CD4-positive, alpha-beta T cell treated with Interleukin-17A for 1 hour (primary cell): ENCODE measurements around the gene KCTD3.

Source experiments
- DNase-seq: peaks from one replicate; pipeline ENCODE4 v3.0.0-alpha.2; 2020

KCTD3 gene

DNA sequence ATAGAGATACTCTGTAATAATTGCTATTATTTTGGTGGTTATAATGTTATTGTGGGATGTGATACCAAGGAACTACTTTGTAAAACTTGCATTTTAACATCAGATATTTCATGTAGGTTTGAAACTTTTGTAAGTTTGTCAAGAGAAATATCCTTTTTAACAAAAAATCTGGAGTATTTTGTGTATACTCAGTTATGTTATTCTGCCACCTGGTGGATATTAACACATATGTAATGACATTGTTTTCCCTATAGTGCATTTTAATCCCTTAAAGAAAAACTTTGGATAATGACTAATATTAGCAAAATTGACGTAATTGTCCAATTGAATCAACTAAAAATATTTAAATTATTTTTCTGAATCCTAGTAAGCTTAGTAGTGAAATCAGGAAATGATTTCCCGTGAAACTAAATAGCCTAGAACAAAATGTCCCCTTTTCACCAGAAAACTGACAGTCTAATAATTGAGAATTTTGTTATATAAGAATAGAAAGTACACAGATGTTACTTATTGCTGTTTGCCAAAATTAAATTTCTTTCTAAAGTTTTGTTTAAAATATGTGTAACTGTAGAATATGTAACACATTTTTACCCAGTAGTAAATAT, 39.6 kb downstream of the KCTD3 start:
- DNase-seq, result no peak

DNA sequence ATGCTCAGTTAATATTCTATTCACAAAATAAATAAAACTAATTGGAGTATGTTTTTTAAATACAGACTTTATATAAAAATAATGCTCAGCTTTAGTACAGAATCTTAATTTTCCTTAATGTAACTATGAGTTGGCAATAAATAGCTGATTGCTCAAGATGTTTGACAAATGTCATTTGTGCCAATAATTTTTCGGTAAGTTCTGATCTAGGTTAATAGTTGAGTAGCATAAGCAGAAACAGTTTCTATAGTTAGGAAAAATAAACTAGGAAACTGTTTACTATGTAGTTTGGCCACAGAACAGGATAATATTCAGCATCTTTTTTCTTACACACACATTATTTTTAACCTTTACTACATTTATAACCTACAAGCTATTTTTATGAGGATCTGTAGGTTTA, 40.3 kb downstream of the KCTD3 start:
- DNase-seq, result no peak

DNA sequence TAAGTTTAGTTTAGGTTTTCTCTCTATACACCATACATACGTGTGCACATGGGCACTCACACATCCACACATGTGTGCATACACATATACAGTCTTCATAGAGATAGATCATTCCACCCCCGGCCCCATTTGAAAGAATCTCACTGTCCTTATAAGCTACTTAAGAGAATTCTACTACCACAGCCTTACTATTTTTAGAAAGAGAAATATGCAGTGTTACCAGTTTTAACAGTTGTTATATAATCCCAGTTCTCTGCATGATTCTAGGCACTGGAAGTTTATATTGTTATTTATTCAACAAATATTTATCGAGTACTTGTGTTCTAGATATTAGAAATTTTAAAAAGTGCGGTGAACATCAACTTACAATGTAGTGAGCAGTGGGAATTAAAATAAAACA, 41.5 kb downstream of the KCTD3 start:
- no peak for DNase-seq

DNA sequence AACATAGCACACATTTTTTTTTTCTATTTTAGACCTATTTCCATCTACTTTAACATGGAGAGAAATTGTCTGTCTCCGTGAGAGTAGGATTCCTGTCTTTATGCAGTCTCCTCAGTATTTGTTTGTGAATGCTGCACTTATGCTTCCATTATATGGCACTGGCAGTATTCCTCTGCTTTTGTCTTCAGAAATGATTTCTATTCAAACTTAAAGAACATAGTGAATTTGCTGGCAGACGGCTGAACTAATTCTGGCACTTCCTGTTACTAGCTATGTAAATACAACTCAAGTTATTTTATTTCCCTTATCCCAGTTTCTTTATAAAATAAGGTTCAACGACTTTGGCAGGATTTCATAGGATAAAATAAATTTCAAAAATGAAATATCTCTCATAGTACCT, 45.3 kb downstream of the KCTD3 start:
- DNase-seq, result no peak

DNA sequence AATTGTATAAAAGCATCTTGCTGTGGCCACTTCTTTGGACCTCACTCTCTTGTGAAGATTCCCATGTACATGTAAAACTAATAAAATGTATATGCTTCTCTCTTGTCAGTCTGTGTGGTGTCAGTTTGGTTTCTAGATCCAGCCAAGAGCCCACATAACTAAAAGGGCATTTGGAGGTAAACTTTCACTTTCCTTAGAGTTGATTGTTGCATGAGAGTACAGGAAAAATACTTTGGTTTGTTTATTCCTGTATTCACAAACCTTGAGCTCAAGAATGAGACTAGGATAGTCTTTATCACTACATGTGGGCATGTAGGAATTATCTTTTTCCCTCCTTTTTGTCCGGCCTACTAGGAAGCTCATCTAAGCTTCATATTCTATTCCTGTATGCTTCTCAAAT, 50.9 kb downstream of the KCTD3 start:
- no peak for DNase-seq

DNA sequence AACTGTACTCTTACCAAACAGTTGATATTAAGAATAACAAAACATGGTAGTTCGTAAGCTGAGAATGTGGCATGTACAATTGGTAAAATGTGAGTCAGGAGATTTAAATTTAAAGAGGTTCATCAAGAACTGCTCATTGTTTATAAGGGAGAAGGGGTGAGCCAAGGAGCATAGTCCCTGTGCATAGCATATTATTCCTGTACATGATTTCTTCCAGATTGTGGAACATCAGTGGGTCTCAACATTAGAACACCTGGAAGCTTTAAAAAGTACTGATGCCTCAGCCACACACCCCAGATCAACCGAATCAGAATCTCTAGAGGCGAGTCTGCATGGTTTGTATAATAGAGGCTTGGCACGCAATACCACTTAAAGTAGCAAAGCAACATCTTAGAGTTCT, 56.1 kb downstream of the KCTD3 start:
- no peak for DNase-seq

DNA sequence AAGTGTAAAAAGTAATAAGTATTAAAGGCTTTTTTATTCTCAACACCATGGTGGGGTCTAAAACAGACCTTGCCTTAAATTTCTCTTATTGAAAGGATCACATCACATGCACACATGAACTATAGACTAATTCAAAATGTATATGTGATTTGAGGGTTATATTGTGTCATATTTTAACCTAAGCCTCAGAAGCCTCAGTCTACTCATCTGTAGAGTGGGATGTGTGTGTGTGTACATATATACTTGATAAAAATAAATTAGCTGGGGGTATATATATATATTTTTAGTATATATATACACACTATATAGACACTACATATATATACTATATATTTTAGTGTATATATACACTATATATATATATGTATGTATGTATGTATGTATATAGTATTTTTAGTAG, 58.8 kb downstream of the KCTD3 start:
- no peak for DNase-seq

DNA sequence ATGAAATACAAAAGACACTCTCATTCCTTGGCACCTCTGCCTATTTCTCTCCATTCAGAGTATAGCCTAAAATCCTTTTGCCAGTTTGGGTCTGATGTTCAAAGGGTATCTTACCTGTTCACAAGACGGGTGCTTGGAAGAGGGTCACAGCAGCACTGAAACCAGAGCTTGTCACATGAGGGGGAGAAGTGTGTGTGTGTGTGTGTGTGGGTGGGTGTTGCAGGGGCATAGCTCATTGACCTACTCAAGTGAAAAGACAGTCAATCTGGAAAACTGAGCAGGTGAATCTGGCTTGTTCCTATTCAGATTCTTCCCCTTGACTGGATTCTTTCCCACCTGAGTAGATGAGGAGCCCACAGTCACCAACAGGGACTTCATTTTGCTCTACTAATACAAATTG, 63.9 kb downstream of the KCTD3 start:
- no peak for DNase-seq

DNA sequence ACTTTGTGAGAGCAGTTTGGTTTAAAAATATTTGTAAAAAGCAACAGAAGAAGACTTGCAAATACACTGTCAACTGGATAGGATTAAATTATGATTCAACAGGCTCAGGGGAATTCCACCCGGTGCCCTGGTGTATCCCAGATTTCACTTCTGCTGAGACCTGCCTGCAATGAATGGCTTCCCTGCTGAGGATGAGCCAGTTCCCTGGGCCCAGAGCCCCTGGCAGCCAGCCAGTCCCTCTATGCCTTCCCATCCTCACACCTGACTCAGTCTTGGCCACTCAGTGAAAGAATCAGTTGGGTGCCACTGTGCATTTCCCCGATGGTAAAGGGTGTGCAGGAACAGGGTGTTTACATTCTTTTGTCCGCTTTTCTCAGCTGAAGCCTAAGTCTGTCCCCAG, 64.4 kb downstream of the KCTD3 start:
- no peak for DNase-seq

DNA sequence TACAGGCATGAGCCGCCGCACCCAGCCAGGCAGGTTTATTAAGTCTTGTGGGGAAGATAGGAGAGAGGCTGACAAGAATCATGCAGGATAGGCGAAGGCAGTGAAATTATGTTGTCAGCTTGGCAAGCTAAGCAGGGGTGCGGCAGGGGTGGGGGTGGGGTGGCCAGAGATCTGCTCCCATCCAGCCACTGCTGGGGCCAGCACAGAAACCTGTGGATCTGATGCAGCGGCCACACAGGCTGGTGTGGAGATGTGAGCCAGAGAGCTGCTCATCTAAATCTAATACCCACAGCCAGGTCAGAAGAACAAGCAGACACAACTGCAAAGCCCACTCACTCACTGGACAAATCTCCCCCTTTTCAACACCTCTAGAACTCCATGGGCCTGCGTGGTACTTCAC, 68.7 kb downstream of the KCTD3 start:
- no peak for DNase-seq

DNA sequence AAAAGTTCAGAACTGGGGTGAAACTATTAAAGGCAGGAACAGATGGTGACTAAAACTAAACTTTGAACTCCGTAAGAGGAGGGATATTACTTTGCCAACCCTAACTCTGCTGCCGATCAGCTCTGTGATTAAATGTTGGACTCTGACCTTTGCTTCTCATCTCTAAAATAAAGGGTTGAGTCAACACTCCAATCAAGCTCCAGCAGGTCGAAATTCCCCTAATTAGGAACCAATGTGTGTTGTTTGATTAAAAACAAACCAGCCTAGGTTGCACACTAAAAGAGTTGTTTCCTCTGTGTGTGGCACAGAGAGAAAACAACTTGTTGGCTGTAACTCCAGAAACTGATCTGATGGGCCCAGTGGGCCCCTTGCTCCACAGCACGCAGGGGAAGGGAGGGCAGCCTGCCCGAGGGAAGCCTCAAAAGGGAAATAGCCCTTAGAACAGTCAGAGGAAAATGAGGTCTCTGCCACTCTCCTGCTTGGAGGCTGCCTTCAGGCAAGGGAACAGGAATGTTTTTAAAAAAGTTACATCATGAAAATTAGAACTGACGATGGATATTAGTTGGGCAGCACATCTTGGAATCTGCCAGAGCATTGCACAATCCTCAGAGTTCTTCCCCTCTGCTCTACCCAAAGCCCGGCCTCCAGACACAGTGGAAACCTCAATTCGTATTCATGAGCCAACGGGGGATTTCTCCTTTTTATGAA, 69.3 kb downstream of the KCTD3 start:
- DNase-seq, result no peak

DNA sequence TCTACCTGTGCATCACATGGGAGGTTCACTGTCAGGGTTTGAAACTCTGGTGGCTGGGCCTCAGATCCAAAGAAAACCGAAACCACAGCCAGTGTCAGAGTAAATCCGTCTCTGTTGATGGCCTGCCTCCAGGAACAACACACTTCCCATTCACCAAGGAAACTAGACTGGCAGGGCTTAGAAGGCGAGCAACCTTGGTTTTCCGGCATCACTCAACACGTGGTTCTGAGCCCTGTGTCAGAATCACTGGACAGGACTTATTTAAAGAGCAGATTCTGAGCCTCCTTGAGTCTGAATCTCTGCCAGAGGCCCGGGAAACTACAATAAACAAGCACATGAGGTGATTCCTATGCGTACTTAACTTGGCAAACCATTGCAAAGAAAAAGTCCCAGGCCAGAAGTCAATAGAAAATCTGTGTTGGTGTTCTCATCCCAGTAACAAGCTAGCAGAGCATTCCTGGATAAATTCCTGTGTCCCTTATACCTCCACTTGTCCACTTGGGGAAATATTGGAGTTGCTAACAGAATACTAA, 70.0 kb downstream of the KCTD3 start:
- DNase-seq, result no peak

DNA sequence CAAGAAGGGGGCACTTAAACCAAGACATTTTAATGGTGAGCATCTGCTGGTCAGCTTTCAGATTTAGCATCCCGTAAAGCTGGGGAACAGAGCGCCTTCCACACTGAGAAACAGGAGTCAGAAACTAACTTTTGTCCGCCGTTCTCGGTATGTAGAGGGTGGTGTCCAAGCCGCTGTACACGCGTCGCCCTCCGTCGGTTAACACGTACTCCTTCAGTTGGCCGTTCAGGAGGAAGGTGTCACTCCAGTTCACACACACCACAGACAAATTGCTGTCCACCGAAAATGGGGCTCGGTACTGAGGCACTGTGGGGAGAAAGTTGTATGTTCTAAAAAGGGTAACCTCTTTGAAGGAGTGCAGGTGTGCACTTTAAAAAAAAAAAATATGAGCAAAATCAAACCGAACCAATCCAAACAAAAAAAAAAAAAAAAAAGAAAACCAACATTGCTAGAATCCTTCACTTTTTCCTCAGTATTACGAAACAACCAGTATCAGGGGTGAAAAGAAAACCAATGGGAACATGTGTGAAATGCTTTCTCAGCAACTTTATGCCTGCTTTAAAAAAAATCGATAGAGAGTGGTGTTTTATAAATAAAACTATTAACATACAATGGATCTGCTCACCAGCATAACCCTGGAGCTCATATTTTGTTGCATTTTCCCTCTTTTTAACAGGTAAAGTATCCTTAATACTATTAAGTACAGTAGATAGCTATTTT, 73.5 kb downstream of the KCTD3 start:
- DNase-seq, result no peak

DNA sequence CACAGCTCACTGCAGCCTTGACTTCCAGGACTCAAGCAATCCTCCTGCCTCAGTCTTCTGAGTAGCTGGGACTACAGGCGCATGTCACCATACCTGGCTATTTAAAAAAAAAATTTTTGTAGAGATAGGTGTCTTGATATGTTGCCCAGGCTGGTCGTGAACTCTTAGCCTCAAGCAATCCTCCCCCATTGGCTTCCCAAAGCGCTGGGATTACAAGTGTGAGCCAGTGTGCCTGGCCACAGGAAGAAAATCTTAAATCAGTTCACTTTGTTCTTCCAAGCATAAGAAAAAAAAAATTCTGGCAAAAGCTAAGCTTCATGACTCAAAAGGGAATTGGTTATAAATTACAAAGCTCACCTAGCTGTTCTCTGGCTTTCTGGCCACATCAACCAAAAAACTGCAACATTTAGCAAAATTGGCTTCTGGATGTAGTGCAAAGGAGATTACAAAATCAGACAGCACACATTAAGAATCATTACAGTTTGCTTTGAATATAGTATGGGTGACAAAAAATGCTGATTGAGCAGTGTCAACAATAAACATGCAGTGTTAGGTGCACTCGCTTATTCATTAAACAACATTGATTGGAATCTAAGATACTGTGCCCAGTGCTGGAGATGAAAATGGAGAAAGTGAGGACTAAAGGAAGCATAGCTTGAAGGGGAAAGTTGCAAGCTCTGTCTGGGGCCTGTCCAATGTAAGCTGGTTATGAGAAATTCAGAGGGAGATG, 76.7 kb downstream of the KCTD3 start:
- no peak for DNase-seq

DNA sequence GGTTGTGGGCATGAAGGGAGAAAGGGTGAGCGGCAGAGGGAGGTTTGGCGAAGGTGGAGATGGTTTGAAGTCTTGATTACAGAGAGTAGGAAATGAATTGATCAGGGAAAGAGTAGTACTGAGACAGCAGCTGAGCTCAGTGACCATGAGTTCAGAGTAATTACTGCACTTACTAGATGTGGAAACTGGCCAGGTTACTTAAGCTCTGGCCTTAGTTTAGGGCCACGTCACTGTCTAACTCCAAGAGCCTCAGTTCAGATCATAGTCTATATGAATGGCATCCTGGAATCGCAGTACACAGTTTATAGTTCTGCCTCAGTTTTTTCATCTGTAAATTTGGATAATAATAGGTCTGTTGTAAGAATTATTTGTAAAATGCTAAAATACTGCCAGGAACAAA, 78.1 kb downstream of the KCTD3 start:
- no peak for DNase-seq

DNA sequence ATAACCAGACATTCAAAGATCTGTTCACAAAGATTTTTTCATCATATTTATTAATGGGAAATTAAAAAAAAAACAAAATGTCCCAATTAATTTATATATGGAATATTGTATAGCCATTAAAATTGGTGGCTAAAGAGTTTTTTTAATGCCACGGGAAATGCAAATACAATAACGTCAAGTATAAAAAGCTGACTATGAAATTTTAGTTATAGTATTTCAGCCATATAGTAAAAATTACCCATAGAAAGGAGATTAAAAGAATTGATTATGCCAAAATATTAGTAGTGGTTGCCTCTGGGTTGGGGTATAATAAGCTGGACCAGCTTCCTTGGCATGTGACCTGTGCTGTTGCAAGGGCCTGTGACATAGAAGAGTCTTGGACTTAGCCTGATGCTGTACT, 78.8 kb downstream of the KCTD3 start:
- no peak for DNase-seq

DNA sequence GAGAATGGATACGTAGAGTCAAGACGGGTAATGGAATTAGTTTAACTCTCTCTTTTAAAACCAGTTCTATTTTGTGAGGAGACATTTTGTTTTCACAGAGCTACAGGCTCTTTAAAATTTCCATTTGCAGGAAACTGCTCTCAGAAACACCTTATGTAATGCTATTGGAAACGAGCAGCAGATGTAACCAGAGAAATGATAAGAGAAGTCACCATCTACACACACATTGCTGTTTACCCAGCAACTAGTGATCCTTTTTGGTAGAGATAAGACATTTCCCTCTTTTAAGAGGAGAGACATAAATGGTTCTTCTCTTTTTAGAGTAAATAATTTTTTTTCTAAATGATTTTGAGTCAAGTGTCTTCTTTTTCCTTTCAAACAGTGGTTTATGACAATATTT, 80.6 kb downstream of the KCTD3 start:
- no peak for DNase-seq

DNA sequence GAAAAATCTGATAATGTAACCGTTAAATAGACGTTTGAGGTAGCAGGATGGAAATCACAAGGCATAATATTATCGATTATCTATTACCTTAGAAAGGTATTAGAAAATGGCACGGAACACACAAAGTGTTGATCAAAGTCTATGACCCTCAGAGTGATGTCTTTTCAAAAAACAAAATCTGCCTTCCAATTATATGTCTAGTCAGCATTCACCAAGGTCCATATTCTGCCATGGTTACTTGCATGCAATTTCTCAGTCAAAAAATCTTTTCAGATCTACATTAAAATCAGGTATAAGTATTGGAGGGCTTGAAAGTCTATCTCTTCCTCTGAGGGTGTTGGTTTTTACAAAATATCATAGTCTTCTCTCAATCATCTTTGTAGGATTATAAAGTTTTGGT, 81.9 kb downstream of the KCTD3 start:
- no peak for DNase-seq

DNA sequence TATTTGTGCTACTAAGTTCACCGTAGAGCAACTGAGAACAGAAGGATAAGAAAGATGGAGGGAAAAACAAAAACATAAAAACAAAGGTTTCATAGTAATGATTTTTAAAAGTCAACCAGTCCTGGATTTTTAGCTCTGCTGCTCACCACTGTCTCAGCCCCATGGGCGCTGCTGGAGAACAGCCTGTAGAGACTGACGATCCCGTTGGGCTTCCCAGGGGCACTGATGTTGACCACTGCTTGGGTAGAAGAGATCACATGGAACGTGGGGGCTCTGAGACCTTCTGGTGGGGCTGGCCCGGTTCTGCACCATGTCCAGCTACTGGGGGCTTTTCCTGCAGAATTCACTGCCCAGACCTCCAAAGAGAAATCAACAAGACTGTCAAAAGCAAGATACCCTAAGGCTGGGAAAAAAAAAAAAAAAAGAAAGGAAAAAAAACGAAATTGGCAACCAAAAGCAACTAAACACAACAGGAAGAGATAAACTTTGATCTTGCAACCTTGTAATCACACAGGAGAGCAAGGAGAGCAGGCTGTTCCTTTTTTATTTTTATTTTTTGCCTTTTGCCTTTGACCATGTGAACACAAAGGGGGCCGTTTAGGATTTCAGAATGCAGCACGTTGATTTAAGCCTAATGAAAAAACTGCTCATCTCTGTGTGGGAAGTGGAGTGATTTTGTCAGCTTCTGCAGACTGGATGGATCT, 83.5 kb downstream of the KCTD3 start:
- DNase-seq, result no peak

DNA sequence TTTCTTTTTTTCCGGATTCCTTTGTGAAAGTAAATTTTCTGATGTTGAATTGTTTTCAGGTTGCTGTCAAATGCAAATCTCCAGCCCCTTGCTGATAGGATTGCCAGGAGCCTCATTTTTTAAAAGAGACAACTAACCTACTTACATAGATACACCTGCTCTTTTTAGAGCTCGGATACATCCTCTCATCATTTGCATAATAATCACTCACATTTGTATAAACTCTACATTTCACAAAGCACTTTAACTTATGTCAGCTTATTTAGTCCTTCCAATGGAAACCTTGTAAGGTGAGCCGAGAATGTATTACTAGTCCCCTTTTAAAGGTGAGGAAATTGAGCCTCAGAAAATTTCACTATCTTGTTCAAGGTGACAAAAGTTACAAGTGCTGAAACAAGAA, 84.8 kb downstream of the KCTD3 start:
- DNase-seq, result no peak

DNA sequence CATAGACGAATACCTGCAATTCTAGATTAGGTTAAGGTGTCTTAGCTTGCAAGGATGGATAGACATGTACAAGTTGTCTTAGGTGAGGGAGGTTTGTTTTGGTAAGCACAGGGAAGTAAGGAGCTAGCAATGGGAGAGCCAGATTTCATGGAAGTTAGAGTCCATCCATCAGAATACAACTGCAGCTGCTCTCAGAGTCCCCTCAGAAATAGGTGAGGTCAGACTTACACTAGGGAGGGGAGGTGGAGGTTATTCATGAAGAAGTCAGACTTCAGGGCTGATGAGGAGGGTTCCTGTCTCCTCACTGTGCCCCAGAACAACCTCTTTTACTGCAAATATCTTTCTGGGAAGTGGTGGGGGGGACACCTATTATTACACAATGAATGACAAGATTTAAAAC, 85.3 kb downstream of the KCTD3 start:
- no peak for DNase-seq

DNA sequence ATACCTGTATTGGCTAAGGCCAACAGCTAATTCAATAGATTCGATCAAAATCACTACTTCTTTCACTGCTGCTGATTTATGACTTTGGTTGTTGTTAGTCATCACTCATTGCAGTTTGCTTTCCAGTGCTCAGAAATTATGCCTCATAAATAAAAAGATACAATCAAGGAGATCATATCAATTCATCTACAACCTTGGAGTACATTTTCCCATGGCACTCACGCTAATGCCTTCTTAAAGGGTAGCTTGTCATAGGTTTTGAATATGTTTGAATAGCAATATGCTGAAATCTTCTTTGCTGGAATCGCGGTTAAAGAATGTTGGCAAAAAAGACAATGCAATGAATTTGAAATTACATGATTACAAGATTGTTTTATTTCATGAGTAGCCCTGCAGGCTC, 89.9 kb downstream of the KCTD3 start:
- no peak for DNase-seq

DNA sequence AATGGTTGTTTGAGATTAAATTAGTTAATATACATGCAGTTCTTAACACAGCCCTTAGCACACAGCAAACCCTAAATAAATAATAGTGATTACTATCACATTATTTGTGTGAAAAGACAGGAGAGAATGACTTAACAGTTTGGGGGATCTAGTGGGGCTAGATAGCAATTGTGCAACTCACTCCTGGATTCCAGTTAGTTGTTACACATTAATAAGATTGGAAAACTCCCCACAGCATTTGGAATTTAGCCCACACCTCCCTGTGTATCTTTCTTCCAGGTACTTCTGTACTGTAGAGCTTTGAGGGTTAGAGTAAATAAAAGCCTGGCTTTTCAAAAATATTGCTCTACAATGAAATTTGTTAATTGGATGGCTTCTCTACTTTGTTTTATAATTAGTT, 93.2 kb downstream of the KCTD3 start:
- no peak for DNase-seq
